C4-2B (cell line): ENCODE data around the gene RPE.

ENCODE experiments used
- CTCF ChIP-seq: fragments of 450-650 bp; conservative IDR thresholded peaks from 2 replicates; pipeline ENCODE4 v1.5.1; 2017; ENCODE audit warnings: mild to moderate bottlenecking
- ZFX ChIP-seq: fragments of 450-650 bp; IDR thresholded peaks from 2 replicates; pipeline ENCODE4 v1.6.1; 2017

- no peak for TF ChIP-seq CTCF
- TF ChIP-seq ZFX: no peak
These were observed 5.5 kb downstream of the RPE start for GRCh38 chr2:210007895-210008294.
